NCI-H2196 treated with DMSO at 0.1 percent for 48 hours (cell line): ENCODE measurements around the gene PRRG1.
"Not testable (repeated sequence)": the region's sequence is repeated elsewhere in the genome, so short reads cannot be mapped to it uniquely, and the experiment has no call there.

ENCODE experiments used
- DNase-seq: peaks from one replicate; lab custom pipeline; 2025; ENCODE audit not compliant: unreplicated experiment; lab: John Stamatoyannopoulos, UW

PRRG1 gene

GRCh38 chrX:37468124-37468739, 119.1 kb downstream of the PRRG1 start:
- no peak for DNase-seq

- DNase-seq: no peak
These were observed 121.5 kb downstream of the PRRG1 start for GRCh38 chrX:37470711-37471110.

- DNase-seq: no peak
These were observed 123.7 kb downstream of the PRRG1 start for GRCh38 chrX:37472836-37473235.

GRCh38 chrX:37474478-37474877, 125.3 kb downstream of the PRRG1 start:
- DNase-seq: no peak

- DNase-seq: no peak
These were observed 127.5 kb downstream of the PRRG1 start for GRCh38 chrX:37476571-37477170.

- DNase-seq: not testable (repeated sequence)
These were observed 135.2 kb downstream of the PRRG1 start for GRCh38 chrX:37484335-37484734.

GRCh38 chrX:37485429-37485828, 136.3 kb downstream of the PRRG1 start:
- DNase-seq: no peak

- no peak for DNase-seq
These were observed 138.1 kb downstream of the PRRG1 start for GRCh38 chrX:37487271-37487670.

- DNase-seq: no peak
These were observed 139.2 kb downstream of the PRRG1 start for GRCh38 chrX:37488323-37488722.

- DNase-seq: no peak
These were observed 142.5 kb downstream of the PRRG1 start for GRCh38 chrX:37491686-37492085.

GRCh38 chrX:37495760-37496159, 146.6 kb downstream of the PRRG1 start:
- not testable (repeated sequence) for DNase-seq

GRCh38 chrX:37497126-37497525, 148.0 kb downstream of the PRRG1 start:
- DNase-seq: not testable (repeated sequence)

GRCh38 chrX:37498323-37498722, 149.2 kb downstream of the PRRG1 start:
- not testable (repeated sequence) for DNase-seq

GRCh38 chrX:37499649-37500048, 150.5 kb downstream of the PRRG1 start:
- not testable (repeated sequence) for DNase-seq

GRCh38 chrX:37504991-37505390, 155.8 kb downstream of the PRRG1 start:
- DNase-seq: no peak
